RCC 7860 (cell line): ENCODE results near the gene FOSL2.
"Not testable (repeated sequence)": the region's sequence is repeated elsewhere in the genome, so short reads cannot be mapped to it uniquely, and the experiment has no call there.

Source experiments
- DNase-seq: peaks from one replicate; pipeline ENCODE4 v3.0.0-alpha.2; 2015; ENCODE audit warnings: low spot score
- FAIRE-seq: peaks from 2 replicates; lab custom pipeline; 2012; peaks lifted over from hg19 to GRCh38; lab: Jason Lieb, UNC

The FOSL2 gene

DNA sequence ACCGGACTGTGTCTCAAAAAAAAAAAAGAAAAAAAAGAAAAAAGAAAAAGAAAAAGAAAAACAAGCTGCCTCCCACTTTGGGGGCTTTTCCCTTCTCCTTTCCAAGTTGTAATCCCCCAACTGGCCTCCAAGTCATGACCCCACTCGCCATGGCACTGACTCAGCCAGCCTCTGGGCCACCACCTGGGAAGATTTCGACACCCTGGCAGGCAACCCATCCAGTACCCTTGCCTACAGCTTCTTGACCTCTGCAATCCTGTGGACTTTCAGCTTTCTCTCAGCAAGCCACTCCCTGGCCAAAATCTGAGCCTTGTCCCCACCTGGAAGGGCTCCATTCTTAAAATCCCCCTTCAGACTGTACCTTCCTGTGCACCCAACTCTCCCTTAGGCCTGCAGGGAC lies 22.3 kb upstream of the FOSL2 start:
- FAIRE-seq (no peak), DNase-seq (no peak)

DNA sequence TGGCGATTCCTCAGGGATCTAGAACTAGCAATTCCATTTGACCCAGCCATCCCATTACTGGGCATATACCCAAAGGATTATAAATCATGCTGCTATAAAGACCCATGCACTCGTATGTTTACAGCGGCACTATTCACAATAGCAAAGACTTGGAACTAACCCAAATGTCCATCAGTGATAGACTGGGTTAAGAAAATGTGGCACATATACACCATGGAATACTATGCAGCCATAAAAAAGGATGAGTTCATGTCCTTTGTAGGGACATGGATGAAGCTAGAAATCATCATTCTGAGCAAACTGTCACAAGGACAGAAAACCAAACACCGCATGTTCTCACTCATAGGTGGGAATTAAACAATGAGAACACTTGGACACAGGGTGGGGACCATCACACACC lies 20.9 kb upstream of the FOSL2 start:
- FAIRE-seq, DNase-seq: not testable (repeated sequence)

DNA sequence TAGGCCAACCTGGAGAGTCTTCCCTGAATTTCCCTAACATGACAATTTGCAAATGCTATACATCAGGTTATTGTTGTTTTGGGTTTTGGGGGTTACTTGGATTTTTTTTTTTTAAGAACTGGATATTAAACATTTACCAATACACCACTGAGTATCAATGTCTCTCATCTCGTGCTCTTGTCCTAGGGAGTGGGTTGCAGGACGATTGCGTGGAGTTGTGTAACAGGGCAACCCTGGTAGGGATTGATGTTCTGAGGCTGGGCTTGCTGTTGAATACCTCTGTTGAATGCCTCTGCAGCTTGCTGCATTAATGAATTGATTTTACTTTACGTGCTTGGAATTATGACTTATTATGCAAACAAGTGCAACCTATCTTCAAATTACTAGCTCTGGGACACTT lies 18.8 kb upstream of the FOSL2 start:
- FAIRE-seq (no peak), DNase-seq (no peak)

GRCh38 chr2:28374331-28374730 lies 18.3 kb upstream of the FOSL2 start:
- FAIRE-seq (no peak), DNase-seq (no peak)

GRCh38 chr2:28375236-28375635 lies 17.4 kb upstream of the FOSL2 start:
- no peak for DNase-seq
- no peak for FAIRE-seq

DNA sequence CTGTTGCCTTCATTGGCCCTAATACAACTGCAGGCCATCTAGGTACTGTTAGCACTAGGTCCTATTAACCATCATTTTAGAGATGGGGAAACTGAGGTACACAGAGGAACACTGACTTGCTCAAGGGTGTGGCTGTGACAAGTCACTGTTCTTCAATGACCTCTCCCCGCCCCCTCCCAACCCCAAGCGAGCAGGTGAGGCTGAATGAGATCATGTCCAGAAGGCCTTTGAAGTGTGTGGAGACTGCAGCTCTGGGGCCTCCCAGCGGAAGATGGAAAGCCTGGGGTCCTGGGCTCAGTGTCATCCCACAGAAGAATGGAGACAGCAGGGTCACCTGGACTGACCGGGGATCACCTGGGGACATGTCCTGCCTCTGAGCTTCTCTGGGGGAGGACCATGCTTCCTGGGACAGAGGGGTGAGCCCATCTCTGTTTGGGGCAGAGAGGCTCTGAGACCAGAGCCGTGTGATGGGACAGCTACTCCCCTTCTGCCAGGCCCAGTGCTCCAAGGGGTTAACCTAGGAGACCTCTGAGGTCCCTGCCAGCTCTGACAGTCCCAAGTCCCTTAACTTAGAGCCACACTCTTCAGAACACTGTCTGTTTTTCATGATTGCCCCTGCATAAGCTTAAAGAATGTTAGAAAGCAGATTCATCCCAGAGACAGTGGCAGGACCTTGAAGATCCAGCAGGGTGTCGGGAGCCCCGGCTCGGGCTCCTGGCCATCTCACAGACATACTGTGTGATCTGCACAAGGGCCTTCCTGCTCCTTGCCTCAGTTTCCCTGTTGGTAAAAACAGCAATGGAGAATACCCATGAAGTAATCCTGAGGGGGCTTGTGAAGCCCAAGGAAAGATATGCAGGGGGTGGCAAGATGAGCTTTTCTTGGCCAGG lies 16.7 kb upstream of the FOSL2 start:
- no peak for DNase-seq
- no peak for FAIRE-seq

DNA sequence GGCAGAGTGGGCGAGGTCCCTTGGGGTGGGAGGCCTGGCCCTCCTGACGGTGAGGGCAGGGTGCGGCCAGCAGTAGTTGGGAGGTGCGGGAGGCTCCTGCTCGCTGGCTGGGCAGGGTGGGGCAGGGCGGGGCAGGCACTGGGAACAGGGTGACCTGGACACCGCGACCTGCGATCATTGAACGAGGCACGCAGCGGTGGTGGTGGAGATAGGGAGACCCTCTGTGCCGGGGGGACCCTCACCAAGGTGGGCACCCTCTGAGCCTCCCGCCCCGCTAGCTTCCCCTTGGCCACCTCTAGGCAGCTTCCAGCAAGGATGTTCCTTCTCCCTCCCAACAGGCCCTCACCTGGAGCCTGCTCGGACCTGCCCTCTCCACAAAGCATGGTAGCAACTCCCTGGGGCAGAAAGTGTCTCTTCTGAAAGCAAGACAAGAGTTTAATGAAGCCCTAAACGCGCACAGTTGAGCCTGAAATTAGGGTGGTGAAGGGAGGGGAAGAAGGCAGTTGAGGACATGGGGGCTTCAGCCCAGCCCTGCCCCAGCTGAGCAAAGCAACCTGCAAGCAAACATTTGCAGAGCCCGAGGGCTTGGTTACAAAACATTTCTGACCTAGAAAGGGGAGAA lies 15.4 kb upstream of the FOSL2 start:
- no peak for DNase-seq
- no peak for FAIRE-seq

DNA sequence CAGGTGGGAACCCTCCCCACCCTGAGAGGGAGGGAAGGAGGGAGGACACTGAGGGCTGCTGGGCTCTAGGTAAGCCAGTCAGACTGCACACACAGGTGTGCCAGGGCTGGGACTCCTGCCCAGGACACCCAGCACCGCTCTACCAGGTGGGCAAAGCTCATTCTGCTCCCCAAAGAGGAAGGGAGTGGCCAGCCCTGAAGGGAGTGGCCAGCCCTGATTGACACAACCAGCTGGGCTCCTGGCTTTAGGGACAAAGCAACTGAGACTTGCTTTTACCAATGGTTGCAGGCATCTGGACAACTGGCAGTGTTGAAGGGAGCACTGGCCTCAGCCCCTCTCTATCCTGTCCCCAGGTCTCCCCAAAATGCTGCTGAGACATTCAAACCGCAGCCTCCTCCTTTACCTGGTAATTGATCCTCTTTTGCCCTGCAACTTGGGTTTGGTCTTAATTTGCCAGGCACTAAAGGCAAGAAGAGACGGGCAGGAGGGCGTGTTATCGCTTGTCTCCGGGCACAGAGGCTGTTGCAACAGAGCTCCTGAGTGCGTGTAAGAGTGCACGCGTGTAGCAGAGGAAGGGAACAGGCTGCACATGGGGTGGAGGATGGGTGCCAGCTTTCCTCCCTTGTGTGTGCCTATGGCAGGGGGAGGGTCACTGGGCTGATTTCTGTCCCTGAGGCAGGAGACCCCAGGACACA lies 14.5 kb upstream of the FOSL2 start:
- DNase-seq (no peak), FAIRE-seq (no peak)

DNA sequence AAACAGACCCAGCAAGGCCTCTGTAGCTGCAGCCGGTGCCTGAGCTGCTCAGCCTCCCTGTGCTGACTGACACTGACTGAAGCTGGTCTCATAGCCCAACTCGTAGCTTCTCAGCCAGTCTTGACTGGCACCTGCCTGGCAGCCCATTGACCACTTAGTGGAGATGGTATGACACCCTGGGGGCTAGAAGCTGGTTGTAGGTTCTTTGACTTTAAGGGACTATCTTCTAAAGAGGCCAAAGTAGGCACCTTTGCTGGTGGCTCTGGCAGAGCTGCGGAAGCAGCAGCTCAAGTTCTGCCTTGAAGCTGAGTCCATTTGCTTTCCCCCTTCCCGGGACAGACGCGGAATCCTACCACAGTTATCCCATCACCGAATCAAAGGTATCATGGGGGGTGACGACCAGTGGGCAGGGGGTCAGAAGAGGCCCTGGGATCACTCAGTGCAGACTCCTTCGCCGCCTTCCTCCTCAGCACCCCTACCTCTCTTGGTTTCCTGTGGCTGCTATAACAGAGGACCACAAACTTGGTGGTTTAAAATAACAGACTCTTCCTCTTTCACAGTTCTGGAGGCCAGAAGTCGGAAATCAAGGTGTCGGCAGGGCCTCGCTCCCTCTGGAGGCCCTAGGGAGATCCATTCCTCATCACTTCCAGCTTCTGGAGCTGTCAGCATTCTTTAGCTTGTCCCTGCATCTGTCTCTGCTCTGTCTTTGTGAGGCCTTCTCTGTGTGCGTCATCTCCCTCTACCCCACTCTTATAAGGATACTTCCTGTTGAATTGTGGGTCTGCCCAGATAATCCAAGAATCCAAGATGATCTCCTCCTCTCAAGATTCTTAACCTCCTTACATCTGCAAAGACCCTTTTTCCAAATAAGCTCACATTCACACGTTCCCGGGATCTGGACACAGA lies 13.7 kb upstream of the FOSL2 start:
- FAIRE-seq (no peak), DNase-seq (no peak)

GRCh38 chr2:28380219-28380618 lies 12.4 kb upstream of the FOSL2 start:
- DNase-seq (no peak), FAIRE-seq (no peak)

DNA sequence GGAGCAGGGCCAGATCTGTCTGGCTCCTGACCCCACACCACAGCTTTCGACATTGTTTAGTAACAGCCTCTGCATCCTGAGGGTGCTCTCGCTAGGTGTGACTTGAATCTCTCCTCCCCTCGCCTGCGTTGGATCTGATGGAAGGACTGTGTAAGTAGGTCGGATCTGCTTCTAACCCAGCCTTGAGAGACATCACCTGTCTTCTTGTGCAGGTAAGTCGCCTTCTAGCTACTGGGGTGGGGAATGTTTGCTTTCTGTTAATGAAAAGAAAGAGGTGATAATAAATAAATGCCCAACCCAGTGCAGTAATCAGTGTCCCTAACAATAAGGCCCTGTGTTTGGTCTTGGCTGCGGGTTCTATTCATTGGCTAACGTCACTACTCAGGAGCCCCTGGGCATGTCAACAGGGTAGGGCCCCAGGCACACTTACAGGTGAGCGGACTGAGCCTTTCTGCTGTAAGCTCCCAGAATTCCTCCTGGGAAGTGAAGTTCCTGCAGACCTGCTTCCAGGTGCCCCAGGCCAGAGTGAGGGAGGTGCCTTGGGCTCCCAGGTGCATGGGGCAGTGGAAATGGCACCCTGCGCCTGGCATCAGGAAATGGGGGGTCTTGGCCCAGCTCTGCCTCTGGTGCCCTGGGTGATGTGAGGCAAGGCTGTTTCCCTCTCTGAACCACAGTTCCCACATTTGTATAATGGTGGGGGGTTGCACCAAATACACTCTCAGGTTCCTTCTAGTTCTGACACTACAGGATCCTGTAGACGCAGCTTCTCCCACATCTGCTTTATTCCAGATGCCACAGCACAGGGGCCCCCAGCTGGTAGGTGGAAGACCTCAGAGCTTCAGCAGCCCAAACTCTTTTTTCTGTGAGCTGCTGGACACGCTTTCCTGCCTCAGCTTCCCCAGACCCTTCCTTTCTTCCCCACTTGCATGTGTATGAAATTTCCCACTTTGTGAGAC lies 11.2 kb upstream of the FOSL2 start:
- FAIRE-seq: no peak
- DNase-seq: no peak

GRCh38 chr2:28382755-28383154 lies 9.9 kb upstream of the FOSL2 start:
- no peak for DNase-seq
- FAIRE-seq: no peak

- FAIRE-seq (no peak), DNase-seq (peak; percentile 78)
Observed at GRCh38 chr2:28387082-28387960, 5.3 kb upstream of the FOSL2 start.

DNA sequence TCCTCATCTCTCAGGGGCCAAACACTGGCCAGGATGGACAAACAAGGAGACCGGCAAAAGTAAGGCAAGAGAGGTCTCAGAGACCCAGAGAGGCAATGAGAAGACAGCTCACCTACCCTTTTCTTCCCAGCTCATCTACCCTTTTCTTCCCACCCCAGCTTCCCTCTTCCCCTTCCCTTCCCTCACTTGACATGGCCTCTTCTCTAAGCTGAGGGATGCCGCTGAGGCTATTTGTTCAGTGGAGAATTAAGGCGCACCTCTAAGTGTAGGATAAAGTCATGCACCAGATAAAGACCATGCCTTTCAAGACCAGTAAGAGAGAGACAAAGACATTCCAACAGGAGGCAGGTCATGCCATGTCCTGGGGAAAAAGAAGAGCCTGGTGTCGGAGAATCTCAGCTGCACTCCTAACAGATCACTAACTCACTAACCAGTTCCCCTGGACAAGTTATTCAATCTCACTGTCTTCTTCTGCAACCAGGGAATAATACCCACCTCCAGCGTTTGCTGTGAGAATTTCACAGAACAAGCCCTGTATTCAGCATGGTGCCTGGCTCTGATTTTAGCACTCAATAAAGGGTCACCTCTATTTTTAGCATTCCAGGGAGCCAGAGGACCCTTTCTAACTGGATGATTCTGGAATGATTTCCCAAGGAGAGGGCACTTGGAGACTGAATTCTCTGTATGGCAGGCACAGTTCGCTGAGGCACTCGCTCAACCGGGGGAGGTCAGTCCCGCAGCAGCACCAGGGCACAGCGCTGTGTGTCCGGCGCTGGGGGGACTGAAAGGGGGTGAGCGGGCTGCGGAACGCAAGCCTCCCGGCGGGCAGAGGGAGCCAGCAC lies 3.0 kb upstream of the FOSL2 start:
- FAIRE-seq (no peak), DNase-seq (peak; percentile 17)

DNA sequence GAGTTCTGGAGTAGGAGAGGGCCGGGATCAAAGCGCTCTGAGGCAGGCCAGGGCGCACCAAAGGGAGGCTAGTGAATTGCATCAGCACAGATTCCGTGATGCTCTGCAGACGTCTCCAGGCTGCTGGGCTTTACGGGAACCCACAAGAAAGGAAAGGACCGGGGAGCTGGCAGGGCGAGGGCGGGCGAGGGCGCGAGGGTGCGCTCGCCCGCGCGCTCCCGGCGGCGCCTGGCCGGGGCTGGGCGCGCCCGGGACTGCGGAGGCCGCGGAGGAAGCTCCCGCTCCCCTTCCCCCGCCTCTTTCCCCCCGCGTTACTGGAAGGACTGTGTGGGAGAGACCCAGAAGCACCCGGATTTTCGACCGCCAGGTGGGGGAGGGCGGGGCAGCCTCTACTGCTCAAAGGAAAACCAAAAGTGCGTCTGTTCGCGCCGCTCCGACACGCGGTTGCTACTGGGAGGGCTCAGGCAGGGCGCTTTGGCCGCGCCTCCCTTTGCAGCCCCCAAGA lies 2.4 kb upstream of the FOSL2 start:
- DNase-seq: peak; percentile 88
- no peak for FAIRE-seq

- FAIRE-seq (no peak), DNase-seq (no peak)
Observed at GRCh38 chr2:28390746-28391563, 1.7 kb upstream of the FOSL2 start.
